ENCODE measurements around the gene KCNC2. TPM values are rescaled to one million over a fixed set of nuclear protein-coding genes. Genes with fewer than 3 reads are reported as not detected.

KCNC2 gene
- total RNA-seq, 1 donor from 2014 or later: not detected

DNA sequence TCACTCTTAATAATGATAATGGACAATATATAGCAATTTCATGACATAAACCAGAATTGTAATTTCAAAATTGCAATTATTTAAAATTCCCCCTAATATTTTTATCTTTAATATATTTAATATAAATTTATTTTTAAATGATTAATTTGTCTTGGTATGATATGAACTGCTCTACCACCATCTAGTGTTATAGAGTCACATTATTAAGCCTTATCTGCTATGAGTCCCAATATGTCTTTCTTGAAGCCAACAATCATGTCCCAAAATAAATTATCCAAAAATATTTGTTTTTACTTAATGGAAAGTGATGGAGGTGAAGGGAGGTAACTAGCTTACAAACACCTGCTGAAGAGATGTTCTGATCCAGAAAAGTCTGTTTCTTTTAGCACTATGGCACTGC is 151.4 kb downstream of the KCNC2 start:
- DNase-seq (ENCODE audit: low spot score): no peak

DNA sequence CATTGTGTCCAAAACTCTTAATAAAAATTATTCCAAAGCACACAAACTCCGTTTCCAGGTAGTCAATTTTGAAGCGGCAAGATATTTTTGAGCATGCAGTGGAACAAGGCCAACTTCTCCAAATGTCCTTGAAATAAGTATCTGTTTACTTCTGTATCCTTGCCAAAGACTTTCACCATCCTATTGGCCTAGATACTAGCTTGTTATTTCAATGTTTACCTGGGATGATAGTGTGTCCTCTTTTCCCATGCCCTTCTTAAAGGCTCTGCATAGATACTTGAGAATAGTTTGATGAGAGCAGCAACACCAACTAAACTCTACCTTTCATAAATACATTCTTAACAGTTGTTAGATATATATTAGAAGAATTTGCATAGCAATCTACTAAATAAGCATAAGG is 160.9 kb downstream of the KCNC2 start:
- DNase-seq (ENCODE audit: low spot score): no peak

DNA sequence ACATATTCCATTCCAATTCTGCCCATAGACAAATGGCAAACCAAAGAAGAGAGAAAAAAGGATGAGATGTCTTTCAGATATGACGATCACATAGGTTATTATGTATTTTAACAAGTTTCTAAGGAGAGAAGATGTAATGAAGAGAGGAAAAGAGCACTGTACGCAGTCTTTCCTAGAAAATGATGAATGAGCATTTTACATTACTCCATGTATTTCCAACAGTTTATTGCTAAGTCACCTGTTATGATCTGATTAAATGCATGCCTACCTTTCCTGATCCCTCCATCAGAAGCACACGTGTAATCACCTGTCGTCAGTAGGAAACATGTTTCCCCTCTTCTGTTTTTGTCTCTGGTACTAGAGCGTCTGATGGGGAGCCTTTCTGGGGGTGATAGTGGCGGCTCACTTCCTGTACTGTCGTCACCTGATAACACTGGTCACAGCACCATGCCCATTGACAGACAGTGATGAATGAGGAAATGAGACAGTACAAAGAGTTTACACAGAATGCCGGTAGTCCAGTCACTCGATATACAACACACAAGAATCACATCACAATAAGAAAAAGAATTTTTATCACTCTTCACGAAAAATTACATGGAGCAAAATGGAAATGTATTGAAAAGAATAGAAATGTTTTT is 161.6 kb downstream of the KCNC2 start:
- no peak for DNase-seq (ENCODE audit: low spot score)

DNA sequence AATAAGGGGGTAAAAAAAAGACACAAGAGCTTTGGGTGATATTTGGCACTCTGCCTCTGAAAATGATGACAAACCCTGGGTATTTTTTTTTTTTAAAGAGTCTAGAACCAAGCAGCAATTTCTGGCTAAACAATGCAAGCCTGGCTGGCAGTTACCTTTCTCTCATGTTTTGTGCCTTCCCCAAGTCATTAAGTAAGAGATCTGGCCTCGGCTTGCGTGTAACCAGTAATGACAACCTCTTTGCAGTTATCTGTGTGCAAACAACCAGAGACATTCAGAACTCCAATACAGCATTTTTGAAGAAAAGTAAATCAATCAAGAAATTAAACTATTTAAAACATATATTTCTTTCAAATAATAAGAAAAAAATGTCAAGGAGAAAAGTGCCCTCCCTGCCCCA is 167.5 kb downstream of the KCNC2 start:
- DNase-seq (ENCODE audit: low spot score): no peak

DNA sequence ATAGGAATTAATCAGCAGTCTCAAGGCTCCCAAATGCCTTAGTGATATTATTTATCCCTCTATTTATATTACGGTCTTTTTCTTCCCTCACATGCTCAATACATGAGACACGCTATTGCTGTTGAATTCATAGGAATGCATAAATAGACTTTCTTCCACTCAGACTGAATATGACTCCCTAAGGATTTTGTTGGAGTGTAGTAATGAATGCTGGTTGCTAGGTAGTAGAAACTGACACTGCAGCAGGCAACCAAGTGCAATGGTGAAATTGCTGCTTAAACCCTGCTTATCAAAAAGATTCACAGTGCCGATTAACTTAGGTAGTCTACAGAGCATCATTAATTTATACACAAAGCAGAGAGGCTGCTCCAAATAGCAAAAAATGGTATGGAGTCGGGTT is 168.2 kb downstream of the KCNC2 start:
- no peak for DNase-seq (ENCODE audit: low spot score)

DNA sequence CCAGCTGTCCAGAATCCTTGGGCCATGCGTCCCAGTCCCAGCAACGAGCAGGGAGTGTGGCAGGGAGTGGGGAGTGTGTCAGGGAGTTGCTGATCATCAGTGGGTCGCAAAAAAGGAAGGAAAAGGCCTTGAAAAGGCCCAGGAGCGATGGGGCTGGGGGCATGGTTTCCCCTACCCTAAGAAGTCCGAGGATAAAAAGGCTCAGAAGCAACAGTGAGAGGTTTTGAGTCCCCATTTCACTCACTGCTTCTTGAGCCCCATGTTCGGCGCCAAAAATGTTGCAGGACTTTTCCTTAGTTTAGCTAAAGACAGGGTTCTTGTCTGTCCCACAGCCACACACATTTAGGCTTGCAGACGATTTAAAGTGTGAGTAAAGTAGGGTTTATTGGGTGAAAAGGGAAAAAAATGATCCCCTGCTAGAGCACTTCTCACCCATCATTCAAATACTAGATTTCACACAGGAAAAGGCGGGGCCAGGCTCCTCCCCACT is 189.5 kb downstream of the KCNC2 start:
- no peak for DNase-seq (ENCODE audit: low spot score)

DNA sequence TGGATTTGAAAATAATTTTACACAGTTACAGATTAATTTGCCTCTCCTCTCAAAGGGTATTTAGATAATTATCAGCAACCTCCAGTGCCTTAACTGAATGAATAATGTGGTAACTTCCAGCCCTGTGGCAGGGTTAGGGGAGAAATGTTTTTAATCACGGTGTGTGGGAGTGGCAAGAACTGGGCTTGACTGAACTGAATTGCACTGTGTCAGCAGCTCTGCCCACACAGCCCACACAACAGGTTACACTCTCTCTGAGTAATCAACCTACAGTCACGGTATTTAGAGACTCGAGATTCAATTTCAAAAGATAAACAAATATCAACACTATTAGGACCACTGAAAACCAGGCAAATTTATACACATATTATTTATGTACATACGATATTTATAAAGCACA is 198.5 kb downstream of the KCNC2 start:
- DNase-seq (ENCODE audit: low spot score): no peak

DNA sequence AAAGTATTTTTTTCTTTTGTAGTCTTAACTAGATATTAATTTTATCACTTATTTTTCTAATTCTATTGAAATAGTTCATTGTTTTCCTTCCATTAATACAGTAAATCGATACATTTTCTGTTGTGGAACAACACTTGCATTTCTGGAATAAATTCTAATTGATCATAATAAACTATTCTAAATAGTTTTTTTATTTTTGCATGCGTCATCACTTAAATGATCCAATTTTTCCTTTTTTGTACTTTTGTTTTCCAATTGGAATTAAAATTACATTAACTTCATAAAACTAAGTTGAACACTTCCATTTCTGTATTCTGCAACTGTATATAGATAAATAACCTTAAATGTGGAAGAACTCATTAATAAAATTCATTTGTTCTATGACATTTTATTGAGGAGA is 202.5 kb downstream of the KCNC2 start:
- no peak for DNase-seq (ENCODE audit: low spot score)

DNA sequence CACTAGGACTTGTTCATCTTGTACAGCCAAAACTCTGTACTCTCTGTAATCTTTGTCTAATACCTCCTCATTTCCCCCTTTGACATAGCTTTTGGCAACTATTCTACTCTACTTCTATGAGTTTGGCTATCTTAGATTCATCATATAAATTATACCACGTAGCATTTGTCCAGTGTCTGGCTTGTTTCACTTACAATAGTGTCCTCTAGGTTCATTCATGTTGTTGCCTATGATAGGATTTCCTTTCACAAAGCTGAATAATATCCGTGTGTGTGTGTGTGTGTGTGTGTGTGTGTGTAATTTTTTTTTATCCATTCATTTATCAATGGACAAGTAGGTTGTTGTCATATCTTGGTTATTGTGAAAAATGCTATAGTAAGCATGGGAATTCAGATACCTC is 209.5 kb downstream of the KCNC2 start:
- no peak for DNase-seq (ENCODE audit: low spot score)

DNA sequence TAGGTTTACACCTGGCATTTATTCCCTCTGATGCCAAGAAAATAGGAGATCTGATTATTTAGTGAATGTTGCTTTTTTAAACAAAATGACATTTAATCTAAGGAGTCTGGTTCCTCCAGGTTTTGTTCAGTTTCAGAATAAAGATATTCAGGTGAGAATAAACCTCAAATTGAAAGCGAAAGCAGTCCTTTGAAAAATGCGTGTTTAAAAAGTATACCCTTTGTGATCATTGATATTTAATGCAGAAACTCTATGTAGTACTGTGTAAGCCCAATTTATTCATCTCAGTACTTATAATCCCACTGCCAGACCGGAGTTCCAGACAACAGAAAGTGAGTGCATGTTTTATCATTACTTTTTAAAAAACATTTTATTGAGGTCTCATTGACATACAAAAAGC is 210.2 kb downstream of the KCNC2 start:
- no peak for DNase-seq (ENCODE audit: low spot score)

Other genes with a start within 250 kb of the KCNC2 start
- 12.4 TPM for gene CAPS2, start 120.5 kb upstream of the KCNC2 start, total RNA-seq
- gene GLIPR1L1, start 124.8 kb upstream of the KCNC2 start, total RNA-seq: not detected
- gene GLIPR1L2, start 181.2 kb upstream of the KCNC2 start, total RNA-seq: 0.78 TPM